Measurements from ENCODE around the gene CDH22.

DNA sequence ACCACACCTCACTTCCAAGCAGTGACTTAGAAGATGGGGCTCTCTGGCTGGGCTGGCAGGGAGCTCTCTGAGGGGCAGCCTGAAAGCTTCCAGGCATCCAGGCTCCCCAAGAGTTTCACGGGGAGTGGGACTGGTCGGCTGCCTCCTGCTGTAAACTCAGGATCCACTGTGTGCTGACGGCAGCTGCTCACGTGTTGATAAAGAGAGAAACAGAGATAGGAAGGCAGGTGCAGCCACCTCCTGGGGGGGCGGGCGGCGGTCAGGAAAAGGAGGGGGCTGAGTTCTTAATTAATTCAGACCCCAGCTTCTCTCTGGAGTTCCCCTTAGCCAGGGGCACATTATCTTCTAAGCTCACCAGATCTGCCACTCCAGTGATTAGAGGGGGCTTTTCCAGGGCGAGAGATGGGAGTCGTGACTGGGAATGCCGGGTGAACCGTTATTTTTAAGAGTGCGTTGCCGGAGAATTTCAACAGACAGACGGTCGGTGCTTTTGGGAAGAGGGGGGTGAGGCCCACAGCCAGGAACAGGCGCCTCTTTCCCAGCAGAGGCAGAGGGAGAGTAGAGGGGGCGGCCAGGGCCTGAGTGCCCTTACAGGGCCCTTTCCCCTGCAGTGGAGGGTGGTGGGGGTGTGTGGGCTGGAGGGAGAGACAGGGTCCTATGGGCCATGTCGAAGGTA, 119.3 kb downstream of the CDH22 start:
- TF ChIP-seq, protein P1, sequence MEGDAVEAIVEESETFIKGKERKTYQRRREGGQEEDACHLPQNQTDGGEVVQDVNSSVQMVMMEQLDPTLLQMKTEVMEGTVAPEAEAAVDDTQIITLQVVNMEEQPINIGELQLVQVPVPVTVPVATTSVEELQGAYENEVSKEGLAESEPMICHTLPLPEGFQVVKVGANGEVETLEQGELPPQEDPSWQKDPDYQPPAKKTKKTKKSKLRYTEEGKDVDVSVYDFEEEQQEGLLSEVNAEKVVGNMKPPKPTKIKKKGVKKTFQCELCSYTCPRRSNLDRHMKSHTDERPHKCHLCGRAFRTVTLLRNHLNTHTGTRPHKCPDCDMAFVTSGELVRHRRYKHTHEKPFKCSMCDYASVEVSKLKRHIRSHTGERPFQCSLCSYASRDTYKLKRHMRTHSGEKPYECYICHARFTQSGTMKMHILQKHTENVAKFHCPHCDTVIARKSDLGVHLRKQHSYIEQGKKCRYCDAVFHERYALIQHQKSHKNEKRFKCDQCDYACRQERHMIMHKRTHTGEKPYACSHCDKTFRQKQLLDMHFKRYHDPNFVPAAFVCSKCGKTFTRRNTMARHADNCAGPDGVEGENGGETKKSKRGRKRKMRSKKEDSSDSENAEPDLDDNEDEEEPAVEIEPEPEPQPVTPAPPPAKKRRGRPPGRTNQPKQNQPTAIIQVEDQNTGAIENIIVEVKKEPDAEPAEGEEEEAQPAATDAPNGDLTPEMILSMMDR (IDR thresholded peaks at IDR 0.05 in 4 of 5, conservative IDR thresholded peaks at IDR 0.05 in 1 of 5) = no peak
- no peak for TF ChIP-seq POLR2A (IDR thresholded peaks at IDR 0.05)
